BJ (cell line): ENCODE measurements around the gene TTC7B. TPM values are rescaled to one million over a fixed set of nuclear protein-coding genes. Genes with fewer than 3 reads are reported as not detected.

Experiments used
- CTCF ChIA-PET: fragments of 350-600 bp; formaldehyde crosslinking; extraction: SDS; loops from one replicate; lab custom pipeline; 2021; ENCODE audit warnings: antibody characterized with exemption, inconsistent platforms; lab: Yijun Ruan, JAX
- POLR2A ChIA-PET: fragments of 300-600 bp; sonication (Branson Sonifier 250); formaldehyde crosslinking; extraction: SDS; loops from one replicate; lab custom pipeline; 2021; ENCODE audit warnings: antibody characterized with exemption; lab: Charles Lee
- DNase-seq: peaks from one replicate; pipeline ENCODE4 v3.0.0-alpha.2; 2011; ENCODE audit warnings: low read depth
- H3K27me3 ChIP-seq: 2 replicates; pipeline ENCODE4 v1.6.0; 2011; ENCODE audit warnings: low read length; ENCODE audit not compliant: control insufficient read depth, insufficient read depth
- H3K36me3 ChIP-seq: 2 replicates; pipeline ENCODE4 v1.5.1; 2011; ENCODE audit warnings: low read length; ENCODE audit not compliant: control insufficient read depth, insufficient read depth
- H3K4me3 ChIP-seq: 2 replicates; pipeline ENCODE4 v1.5.1; 2011; ENCODE audit warnings: low read depth, mild to moderate bottlenecking, control low read depth, low read length
- polyA plus RNA-seq: library from polyadenylated mRNA; depleted of rRNA; stranded (reverse); fragments of >200 nt; gene quantifications from 2 replicates; pipeline ENCODE4 v1.2.3, GENCODE V29; 2011
- TF ChIP-seq, protein P1 (sequence below): IDR thresholded peaks from 2 replicates; pipeline ENCODE4 v1.5.1; 2011; ENCODE audit warnings: low read depth, mild to moderate bottlenecking, control low read depth, inconsistent platforms, low read length, moderate library complexity; ENCODE audit not compliant: insufficient read depth

TTC7B gene
- polyA plus RNA-seq, 1 experiment: 46.9 TPM

DNA sequence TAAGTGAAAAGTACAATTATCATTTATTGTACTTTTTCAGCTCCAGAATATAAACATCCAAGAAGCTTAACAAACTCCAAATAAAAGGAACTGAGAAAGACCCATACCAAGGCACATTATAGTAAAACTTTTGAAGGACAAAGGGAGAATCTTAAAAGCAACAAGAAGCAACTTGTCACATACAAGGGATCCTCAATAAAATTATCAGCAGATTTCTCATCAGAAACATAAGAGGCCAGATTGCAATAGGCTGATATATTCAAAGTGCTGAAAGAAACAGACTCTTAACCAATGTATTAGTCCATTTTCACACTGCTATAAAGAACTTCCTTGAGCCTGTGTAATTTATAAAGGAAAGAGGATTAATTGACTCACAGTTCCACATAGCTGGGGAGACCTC, 48.3 kb downstream of the TTC7B start:
- POLR2A ChIA-PET: no interaction called here
- DNase-seq: no peak
- Histone ChIP-seq H3K4me3 (no peak overlapping the region), H3K36me3 (peaks cover 2% of the 10 kb centered on the region), H3K27me3 (no peaks in the 10 kb centered on the region)
- TF ChIP-seq, protein P1, sequence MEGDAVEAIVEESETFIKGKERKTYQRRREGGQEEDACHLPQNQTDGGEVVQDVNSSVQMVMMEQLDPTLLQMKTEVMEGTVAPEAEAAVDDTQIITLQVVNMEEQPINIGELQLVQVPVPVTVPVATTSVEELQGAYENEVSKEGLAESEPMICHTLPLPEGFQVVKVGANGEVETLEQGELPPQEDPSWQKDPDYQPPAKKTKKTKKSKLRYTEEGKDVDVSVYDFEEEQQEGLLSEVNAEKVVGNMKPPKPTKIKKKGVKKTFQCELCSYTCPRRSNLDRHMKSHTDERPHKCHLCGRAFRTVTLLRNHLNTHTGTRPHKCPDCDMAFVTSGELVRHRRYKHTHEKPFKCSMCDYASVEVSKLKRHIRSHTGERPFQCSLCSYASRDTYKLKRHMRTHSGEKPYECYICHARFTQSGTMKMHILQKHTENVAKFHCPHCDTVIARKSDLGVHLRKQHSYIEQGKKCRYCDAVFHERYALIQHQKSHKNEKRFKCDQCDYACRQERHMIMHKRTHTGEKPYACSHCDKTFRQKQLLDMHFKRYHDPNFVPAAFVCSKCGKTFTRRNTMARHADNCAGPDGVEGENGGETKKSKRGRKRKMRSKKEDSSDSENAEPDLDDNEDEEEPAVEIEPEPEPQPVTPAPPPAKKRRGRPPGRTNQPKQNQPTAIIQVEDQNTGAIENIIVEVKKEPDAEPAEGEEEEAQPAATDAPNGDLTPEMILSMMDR: no peak
- CTCF ChIA-PET: interaction anchor here (8.5 kb wide), 1 partner anchor 8 kb away, joined by 64 read pairs; no protein-coding TSS in a partner anchor

DNA sequence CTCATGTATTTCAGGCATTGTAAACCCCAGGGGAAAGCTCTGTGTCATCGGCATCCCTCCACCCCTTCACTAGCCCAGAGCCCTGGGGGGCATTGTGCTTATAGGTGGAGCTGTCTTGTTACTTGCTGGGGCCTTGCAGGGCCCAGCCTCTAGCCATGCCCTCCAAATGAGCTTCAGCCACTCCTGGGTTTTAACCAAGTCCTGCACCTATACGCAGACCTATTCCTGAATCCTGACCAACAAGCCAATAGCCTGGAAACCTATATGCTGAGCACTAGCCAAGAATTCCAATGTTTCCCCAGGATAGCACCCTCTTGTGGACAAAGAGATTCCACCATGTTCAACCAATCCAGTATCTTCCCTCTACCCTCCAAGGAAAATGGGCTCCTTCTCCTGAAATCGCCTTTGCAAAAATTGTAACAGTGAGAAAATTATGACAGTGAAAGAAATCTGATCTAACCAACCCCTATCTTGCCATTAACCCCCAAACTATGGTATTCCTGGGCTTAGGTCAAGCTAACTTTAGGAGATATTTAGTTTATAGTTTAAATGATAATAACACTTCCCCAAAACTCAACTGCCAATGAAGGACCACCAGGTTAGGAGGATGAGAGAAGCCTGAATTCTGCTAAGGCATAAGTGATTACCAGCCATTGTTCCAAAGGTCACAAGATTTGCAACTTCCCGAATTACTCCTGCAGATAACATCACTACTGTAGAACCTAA, 55.5 kb downstream of the TTC7B start:
- CTCF ChIA-PET: interaction anchor here (0.8 to 5.3 kb wide), 6 partner anchors 10 to 475 kb away, joined by 3 to 64 read pairs (median 5); no protein-coding TSS in a partner anchor
- TF ChIP-seq, protein P1: peak; percentile 55
- no peak for DNase-seq
- Histone ChIP-seq H3K36me3 (no peaks in the 10 kb centered on the region), H3K4me3 (no peak overlapping the region), H3K27me3 (no peaks in the 10 kb centered on the region)
- POLR2A ChIA-PET: no interaction called here

DNA sequence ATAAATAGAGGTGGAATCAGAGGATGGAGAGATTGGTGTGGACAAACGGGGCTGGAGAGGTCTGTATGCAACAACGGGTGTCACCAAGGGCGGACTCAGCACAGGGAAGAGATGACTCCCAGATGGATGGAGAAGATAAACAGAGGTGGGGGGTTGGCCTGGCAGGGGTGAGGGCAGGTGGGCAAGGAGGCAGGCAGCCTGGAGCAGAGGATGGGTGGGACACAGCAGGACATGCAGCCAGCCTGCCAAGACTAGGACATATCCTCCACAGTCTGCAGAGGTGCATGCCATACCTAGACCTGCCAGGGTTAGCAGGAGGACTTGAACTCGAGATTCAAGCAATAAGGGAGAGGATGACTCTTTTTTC, 56.2 kb downstream of the TTC7B start:
- no peaks in the 10 kb centered on the region for H3K27me3 ChIP-seq
- H3K4me3 ChIP-seq: no peak overlapping the region
- ChIA-PET POLR2A (no interaction called here), CTCF (interaction anchor here (0.8 to 5.3 kb wide), 10 partner anchors 11 to 474 kb away, joined by 3 to 64 read pairs (median 8); no protein-coding TSS in a partner anchor)
- H3K36me3 ChIP-seq: no peaks in the 10 kb centered on the region
- no peak for DNase-seq
- TF ChIP-seq, protein P1: no peak

DNA sequence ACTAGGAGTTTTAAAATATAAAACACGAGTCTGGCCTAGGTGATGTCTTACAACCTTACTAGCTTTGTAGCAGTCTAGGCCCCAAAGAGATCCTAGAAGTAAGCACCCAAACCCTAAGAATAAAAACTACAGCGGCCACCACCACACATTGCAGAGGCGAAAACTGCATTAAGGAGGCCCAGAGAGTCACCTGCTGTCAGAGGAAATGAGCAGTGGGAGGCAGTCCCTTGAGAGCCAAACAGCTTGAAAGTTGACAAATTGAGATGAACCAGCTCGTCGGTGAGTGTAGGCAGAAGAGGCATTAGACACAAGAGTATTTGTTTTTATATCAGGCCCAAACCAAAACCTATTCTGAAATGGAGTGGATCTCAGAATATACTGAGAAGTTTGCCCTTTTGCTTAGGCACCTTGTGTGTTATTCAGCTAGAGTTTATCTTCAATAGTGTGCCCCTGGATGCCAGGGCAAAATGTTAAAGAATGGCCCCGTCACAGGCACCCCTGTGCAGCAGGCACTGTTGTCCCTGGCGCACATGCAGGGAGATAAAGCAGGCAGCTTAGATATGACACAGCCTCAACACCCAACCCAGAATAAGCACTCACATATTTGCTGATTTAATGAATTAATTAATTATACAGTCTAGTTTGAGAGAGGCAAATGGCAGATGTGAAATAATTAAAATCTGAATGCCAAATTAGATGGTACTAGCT, 56.7 kb downstream of the TTC7B start:
- no peak for DNase-seq
- Histone ChIP-seq H3K36me3 (no peaks in the 10 kb centered on the region), H3K27me3 (no peaks in the 10 kb centered on the region), H3K4me3 (no peak overlapping the region)
- CTCF ChIA-PET: interaction anchor here (0.7 to 5.3 kb wide), 19 partner anchors 11 to 503 kb away, joined by 3 to 64 read pairs (median 7); partner anchors contain the start of gene PSMC1
- TF ChIP-seq, protein P1: no peak
- POLR2A ChIA-PET: no interaction called here

DNA sequence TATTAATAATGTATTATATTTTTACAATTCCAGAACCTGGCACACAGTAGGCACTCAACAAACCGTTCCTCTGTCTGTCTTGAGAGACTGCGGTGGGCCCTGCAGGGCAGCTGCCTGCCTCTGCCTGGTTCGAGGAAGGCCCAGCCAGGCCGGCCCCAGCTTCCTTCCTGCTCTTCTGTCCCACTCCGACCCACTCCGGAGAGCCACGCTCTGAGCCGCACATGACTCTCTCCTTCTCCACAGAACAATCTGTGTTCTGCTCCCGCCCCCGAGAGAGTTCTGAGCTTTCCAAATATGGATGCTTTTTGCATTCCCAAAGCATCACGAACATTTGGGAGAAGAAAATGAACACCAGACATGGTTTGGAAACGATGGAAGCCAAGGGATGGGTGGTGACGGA, 57.3 kb downstream of the TTC7B start:
- H3K4me3 ChIP-seq: peak overlapping the region; percentile 44
- H3K27me3 ChIP-seq: no peaks in the 10 kb centered on the region
- TF ChIP-seq, protein P1: no peak
- no peaks in the 10 kb centered on the region for H3K36me3 ChIP-seq
- ChIA-PET POLR2A (no interaction called here), CTCF (interaction anchor here (0.7 to 5.3 kb wide), 23 partner anchors 10 to 502 kb away, joined by 3 to 64 read pairs (median 6); partner anchors contain the start of gene PSMC1)
- peak; percentile 18 for DNase-seq
